HepG2 (cell line): ENCODE measurements around the gene SAP25. TPM values are rescaled to one million over a fixed set of nuclear protein-coding genes. Genes with fewer than 3 reads are reported as not detected.

ENCODE experiments used
- AGO1 ChIP-seq: fragments of 200-400 bp; formaldehyde crosslinking; IDR thresholded peaks from 2 replicates; pipeline ENCODE4 v1.6.1; 2017; ENCODE audit warnings: mild to moderate bottlenecking, low read depth, low read length, moderate library complexity; ENCODE audit not compliant: poor library complexity, severe bottlenecking
- AKAP8 ChIP-seq: sonication (generic); formaldehyde crosslinking; IDR thresholded peaks from 2 replicates; pipeline ENCODE4 v1.5.1; 2020; ENCODE audit warnings: mild to moderate bottlenecking, missing genetic modification reagents
- ARNT2 ChIP-seq: sonication (generic); formaldehyde crosslinking; IDR thresholded peaks from 2 replicates; pipeline ENCODE4 v1.8.0; 2022; ENCODE audit warnings: mild to moderate bottlenecking, low read depth, missing genetic modification reagents, moderate library complexity
- ESRRA ChIP-seq: sonication (generic); formaldehyde crosslinking; IDR thresholded peaks from 2 replicates; pipeline ENCODE4 v1.5.1; 2020; ENCODE audit warnings: mild to moderate bottlenecking, low read depth, missing genetic modification reagents
- HES4 ChIP-seq: sonication (generic); formaldehyde crosslinking; IDR thresholded peaks from 2 replicates; pipeline ENCODE4 v1.9.0; 2021; ENCODE audit warnings: mild to moderate bottlenecking, missing genetic modification reagents, borderline replicate concordance
- POGZ ChIP-seq: sonication (generic); formaldehyde crosslinking; IDR thresholded peaks from 2 replicates; pipeline ENCODE4 v1.4.0; 2020; ENCODE audit warnings: mild to moderate bottlenecking, missing genetic modification reagents
- polyA plus RNA-seq, 8 experiments: library from polyadenylated mRNA; depleted of rRNA in 3 of 8; stranded (reverse) in 7 of 8; unstranded in 1 of 8; fragments of >200 nt; fragmentation: Illumina TruSeq in 4 of 8; extraction: Trizol in 4 of 8; gene quantifications; 2 replicates each; pipeline versions ENCODE4 v1.2.1 to v1.2.3, GENCODE V29; 2011 to 2016; ENCODE audit warnings: low read depth in 4 of 8, missing spikeins in 1 of 8, mixed read lengths in 1 of 8; ENCODE audit not compliant: insufficient read depth in 1 of 8
- total RNA-seq, 5 experiments: library from RNA; depleted of rRNA; stranded (reverse); fragments of >200 nt; fragmentation: Illumina TruSeq; extraction: Trizol; gene quantifications; 2 replicates each; pipeline ENCODE4 v1.2.3, GENCODE V29; 2016; ENCODE audit warnings: low read depth in 1 of 5
- TF ChIP-seq, protein P1 (sequence below): IDR thresholded peaks from 2 replicates; pipeline ENCODE4 v1.6.1; 2016; ENCODE audit warnings: low read depth, missing genetic modification reagents, missing compliant biosample characterization
- TF ChIP-seq, protein P2 (sequence below): sonication (generic); formaldehyde crosslinking; conservative IDR thresholded peaks from 2 replicates; pipeline ENCODE4 v1.5.0; 2020; ENCODE audit warnings: missing genetic modification reagents

The SAP25 gene
- total and polyA plus RNA-seq, 2 of the 13 experiments (the other 11 are each of a cell fraction or from before 2014, with no cell fraction given), result 0.15 to 0.20 TPM

DNA sequence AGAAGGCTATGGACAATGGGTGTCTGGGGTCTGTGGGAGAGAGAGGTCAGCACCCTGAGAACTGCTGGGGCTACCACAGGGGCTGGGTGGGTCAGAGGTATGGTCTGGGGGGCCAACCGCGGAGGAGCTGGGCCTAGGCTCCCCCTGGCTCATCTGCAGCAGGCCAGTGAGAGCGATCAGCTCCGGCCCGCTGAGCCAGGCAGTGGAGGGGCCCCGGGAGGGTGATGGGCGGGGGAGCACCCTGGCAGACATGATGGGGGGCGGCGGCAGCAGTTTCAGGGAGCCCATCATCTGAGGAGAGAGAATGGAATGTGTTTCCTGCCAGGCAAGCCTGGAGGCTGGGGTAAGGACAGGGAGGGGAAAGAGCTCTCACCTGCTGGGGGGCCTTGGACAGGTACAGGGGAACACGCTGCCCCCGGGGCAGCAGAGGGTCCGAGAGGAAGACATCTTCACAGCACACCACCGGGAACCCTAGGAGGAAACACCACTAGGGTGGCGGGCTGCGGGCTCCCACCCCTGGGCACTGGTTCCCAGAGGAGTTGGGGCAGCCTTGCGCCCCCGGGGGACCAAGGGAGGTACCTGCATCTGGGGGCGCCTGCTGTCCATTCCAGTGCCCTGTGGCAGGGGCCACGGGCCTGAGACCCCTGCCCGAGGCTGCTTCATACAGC is 1.3 kb downstream of the SAP25 start (continued):
- TF ChIP-seq, protein P1, sequence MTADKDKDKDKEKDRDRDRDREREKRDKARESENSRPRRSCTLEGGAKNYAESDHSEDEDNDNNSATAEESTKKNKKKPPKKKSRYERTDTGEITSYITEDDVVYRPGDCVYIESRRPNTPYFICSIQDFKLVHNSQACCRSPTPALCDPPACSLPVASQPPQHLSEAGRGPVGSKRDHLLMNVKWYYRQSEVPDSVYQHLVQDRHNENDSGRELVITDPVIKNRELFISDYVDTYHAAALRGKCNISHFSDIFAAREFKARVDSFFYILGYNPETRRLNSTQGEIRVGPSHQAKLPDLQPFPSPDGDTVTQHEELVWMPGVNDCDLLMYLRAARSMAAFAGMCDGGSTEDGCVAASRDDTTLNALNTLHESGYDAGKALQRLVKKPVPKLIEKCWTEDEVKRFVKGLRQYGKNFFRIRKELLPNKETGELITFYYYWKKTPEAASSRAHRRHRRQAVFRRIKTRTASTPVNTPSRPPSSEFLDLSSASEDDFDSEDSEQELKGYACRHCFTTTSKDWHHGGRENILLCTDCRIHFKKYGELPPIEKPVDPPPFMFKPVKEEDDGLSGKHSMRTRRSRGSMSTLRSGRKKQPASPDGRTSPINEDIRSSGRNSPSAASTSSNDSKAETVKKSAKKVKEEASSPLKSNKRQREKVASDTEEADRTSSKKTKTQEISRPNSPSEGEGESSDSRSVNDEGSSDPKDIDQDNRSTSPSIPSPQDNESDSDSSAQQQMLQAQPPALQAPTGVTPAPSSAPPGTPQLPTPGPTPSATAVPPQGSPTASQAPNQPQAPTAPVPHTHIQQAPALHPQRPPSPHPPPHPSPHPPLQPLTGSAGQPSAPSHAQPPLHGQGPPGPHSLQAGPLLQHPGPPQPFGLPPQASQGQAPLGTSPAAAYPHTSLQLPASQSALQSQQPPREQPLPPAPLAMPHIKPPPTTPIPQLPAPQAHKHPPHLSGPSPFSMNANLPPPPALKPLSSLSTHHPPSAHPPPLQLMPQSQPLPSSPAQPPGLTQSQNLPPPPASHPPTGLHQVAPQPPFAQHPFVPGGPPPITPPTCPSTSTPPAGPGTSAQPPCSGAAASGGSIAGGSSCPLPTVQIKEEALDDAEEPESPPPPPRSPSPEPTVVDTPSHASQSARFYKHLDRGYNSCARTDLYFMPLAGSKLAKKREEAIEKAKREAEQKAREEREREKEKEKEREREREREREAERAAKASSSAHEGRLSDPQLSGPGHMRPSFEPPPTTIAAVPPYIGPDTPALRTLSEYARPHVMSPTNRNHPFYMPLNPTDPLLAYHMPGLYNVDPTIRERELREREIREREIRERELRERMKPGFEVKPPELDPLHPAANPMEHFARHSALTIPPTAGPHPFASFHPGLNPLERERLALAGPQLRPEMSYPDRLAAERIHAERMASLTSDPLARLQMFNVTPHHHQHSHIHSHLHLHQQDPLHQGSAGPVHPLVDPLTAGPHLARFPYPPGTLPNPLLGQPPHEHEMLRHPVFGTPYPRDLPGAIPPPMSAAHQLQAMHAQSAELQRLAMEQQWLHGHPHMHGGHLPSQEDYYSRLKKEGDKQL, result no peak
- 0 out of 2 replicates have a peak, but pooled peaks have one; percentile 5 for TF ChIP-seq AKAP8 (CRISPR knock-in tag)
- no peak for TF ChIP-seq ESRRA (CRISPR knock-in tag)
- TF ChIP-seq, protein P2, sequence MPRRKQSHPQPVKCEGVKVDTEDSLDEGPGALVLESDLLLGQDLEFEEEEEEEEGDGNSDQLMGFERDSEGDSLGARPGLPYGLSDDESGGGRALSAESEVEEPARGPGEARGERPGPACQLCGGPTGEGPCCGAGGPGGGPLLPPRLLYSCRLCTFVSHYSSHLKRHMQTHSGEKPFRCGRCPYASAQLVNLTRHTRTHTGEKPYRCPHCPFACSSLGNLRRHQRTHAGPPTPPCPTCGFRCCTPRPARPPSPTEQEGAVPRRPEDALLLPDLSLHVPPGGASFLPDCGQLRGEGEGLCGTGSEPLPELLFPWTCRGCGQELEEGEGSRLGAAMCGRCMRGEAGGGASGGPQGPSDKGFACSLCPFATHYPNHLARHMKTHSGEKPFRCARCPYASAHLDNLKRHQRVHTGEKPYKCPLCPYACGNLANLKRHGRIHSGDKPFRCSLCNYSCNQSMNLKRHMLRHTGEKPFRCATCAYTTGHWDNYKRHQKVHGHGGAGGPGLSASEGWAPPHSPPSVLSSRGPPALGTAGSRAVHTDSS (CRISPR knock-in tag), result no peak
- no peak for TF ChIP-seq ARNT2
- TF ChIP-seq AGO1, result peak; percentile 99
- TF ChIP-seq HES4 (CRISPR knock-in tag), result 0 out of 2 replicates have a peak, but pooled peaks have one; percentile 17
- no peak for TF ChIP-seq POGZ
